DND-41 (cell line): ENCODE results near the gene ARL17B.
"Not testable (repeated sequence)": the region's sequence is repeated elsewhere in the genome, so short reads cannot be mapped to it uniquely, and the experiment has no call there.

Experiments used
- CTCF ChIP-seq: IDR thresholded peaks from 2 replicates; pipeline ENCODE4 v1.5.1; 2012; ENCODE audit warnings: borderline replicate concordance, low read length, moderate library complexity, mild to moderate bottlenecking; ENCODE audit not compliant: poor library complexity, severe bottlenecking; ENCODE audit errors: extremely low read depth
- EZH2 ChIP-seq: IDR thresholded peaks from 3 replicates; pipeline ENCODE4 v1.6.1; 2012; ENCODE audit warnings: borderline replicate concordance, low read depth, mild to moderate bottlenecking, moderate library complexity, low read length, inconsistent platforms; ENCODE audit not compliant: severe bottlenecking

GRCh38 chr17:46383118-46383517, 21.6 kb upstream of the ARL17B start:
- TF ChIP-seq CTCF, EZH2: not testable (repeated sequence)
